Panc1 (cell line): Measurements from ENCODE around the gene FNIP1.

Experiments
- POLR2AphosphoS5 ChIP-seq: IDR thresholded peaks from 2 replicates; pipeline ENCODE4 v1.6.1; 2012; ENCODE audit warnings: mild to moderate bottlenecking, low read depth, low read length, moderate library complexity
- TF ChIP-seq, protein P1 (sequence below): fragments of 450-650 bp; IDR thresholded peaks from 2 replicates; pipeline ENCODE4 v1.5.1; 2017; ENCODE audit warnings: mild to moderate bottlenecking

DNA sequence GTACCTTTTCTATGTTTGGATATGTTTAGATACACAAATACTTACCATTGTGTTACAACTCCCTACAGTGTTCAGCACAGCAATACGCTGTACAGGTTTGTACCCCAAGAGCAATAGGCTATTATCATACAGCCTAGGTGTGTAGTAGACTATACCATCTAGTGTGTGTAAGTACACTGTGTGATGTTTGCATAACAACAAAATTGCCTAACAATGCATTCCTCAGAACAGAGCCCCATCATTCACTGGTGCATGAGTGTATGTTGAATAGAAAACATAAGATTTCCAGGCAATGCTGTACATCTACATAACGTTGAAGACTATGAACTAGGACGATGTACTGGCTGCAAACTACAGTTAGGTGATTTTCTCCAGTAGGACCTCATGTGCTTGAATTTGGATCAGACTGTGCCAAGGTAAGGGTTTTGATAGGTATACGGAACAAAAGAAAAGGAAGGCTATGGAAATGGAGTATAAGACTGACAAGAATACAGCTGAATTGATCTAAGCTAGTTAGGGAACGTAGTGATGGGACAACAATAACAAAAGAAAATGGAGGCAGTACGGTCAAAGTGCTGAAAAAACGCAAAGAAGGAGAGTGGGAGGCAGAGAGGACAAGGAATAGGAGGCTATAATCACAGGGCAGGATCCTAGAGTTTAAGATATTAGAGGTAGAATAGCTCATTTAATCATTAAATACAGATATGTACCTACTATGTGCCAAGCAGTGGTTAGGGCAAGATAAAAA is 46.9 kb downstream of the FNIP1 start:
- TF ChIP-seq, protein P1, sequence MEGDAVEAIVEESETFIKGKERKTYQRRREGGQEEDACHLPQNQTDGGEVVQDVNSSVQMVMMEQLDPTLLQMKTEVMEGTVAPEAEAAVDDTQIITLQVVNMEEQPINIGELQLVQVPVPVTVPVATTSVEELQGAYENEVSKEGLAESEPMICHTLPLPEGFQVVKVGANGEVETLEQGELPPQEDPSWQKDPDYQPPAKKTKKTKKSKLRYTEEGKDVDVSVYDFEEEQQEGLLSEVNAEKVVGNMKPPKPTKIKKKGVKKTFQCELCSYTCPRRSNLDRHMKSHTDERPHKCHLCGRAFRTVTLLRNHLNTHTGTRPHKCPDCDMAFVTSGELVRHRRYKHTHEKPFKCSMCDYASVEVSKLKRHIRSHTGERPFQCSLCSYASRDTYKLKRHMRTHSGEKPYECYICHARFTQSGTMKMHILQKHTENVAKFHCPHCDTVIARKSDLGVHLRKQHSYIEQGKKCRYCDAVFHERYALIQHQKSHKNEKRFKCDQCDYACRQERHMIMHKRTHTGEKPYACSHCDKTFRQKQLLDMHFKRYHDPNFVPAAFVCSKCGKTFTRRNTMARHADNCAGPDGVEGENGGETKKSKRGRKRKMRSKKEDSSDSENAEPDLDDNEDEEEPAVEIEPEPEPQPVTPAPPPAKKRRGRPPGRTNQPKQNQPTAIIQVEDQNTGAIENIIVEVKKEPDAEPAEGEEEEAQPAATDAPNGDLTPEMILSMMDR, result no peak
- TF ChIP-seq POLR2AphosphoS5, result no peak
